ENCODE data around the gene TMEM259.
A peak's percentile ranks its signal among the peaks of the same experiment; 100 is the strongest.

The TMEM259 gene

DNA sequence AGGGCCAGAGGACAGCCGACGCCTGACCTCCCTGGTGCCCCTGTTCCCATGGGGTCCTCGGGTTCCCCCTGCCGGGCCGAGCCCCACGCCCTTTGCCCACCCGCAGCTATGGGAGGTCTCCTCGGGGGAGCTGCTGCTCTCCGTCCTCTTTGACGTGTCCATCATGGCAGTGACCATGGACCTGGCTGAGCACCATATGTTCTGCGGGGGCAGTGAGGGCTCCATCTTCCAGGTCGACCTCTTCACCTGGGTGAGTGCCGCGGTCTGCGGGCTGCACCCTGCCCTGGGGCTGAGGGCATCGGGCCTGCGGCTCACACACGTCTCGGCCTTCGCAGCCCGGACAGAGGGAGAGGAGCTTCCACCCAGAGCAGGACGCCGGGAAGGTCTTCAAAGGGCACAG is 30.2 kb downstream of the TMEM259 start:
- Mint-ChIP-seq H3K4me3 (no peak overlapping the region), H3K4me1 (peaks cover 24% of the 10 kb centered on the region), H3K9me3 (no peaks in the 10 kb centered on the region), H3K36me3 (ENCODE audit: low read depth) (peaks cover 17% of the 10 kb centered on the region), H3K27ac (no peak overlapping the region), H3K27me3 (ENCODE audit: low read depth, poor library complexity) (peaks cover 9% of the 10 kb centered on the region)
- DNase-seq, result no peak
- TF ChIP-seq, protein P1, sequence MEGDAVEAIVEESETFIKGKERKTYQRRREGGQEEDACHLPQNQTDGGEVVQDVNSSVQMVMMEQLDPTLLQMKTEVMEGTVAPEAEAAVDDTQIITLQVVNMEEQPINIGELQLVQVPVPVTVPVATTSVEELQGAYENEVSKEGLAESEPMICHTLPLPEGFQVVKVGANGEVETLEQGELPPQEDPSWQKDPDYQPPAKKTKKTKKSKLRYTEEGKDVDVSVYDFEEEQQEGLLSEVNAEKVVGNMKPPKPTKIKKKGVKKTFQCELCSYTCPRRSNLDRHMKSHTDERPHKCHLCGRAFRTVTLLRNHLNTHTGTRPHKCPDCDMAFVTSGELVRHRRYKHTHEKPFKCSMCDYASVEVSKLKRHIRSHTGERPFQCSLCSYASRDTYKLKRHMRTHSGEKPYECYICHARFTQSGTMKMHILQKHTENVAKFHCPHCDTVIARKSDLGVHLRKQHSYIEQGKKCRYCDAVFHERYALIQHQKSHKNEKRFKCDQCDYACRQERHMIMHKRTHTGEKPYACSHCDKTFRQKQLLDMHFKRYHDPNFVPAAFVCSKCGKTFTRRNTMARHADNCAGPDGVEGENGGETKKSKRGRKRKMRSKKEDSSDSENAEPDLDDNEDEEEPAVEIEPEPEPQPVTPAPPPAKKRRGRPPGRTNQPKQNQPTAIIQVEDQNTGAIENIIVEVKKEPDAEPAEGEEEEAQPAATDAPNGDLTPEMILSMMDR (IDR thresholded peaks at IDR 0.05), result no peak

- DNase-seq, result no peak
- no peaks in the 10 kb centered on the region for H3K9me3 Mint-ChIP-seq
- TF ChIP-seq, protein P1 (IDR thresholded peaks at IDR 0.05), result no peak
- peaks cover 17% of the 10 kb centered on the region for H3K36me3 Mint-ChIP-seq (ENCODE audit: low read depth)
- H3K4me3 Mint-ChIP-seq, result no peak overlapping the region
- peaks cover 30% of the 10 kb centered on the region for H3K4me1 Mint-ChIP-seq
- peaks cover 4% of the 10 kb centered on the region for H3K27me3 Mint-ChIP-seq (ENCODE audit: low read depth, poor library complexity)
- H3K27ac Mint-ChIP-seq, result no peak overlapping the region
Measured at GRCh38 chr19:990119-990571, 30.8 kb downstream of the TMEM259 start.

DNA sequence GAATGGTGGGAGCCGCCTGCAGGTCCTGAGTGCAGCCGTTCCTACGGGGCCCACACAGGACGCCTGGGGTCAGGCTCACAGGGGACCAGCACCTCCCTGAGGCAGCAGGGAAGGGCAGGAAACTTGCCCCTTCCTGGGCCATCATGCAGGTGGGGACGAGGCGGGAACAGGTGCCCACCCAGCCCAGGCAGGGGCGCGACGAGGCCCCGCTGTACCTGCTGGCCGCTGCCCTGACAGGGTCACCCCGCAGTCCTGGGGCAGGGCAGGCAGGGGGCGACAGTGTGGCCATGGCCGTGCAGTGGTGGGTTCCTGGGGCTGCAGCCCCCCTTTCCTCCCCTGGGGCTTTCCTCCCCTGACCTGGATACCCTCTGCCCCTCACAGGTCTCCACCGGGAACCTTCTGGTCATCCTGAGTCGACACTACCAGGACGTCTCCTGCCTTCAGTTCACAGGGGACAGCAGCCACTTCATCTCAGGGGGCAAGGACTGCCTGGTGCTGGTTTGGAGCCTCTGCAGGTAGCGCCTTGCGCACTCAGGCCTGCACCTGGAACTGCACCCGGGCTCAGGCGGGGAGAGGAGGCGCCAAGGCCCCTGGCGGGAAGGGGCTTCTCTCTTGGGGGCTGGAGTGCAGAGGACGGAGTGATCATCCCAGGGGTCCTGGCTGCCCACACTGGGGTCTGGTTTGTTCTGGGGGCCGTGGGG is 31.4 kb downstream of the TMEM259 start:
- no peak for DNase-seq
- no peaks in the 10 kb centered on the region for H3K9me3 Mint-ChIP-seq
- TF ChIP-seq, protein P1 (IDR thresholded peaks at IDR 0.05), result peak; percentile 23
- peaks cover 36% of the 10 kb centered on the region for H3K4me1 Mint-ChIP-seq
- peaks cover 4% of the 10 kb centered on the region for H3K27me3 Mint-ChIP-seq (ENCODE audit: low read depth, poor library complexity)
- H3K36me3 Mint-ChIP-seq (ENCODE audit: low read depth), result peaks cover 17% of the 10 kb centered on the region
- H3K27ac Mint-ChIP-seq, result no peak overlapping the region
- no peak overlapping the region for H3K4me3 Mint-ChIP-seq

GRCh38 chr19:988510-988909 is 32.4 kb downstream of the TMEM259 start:
- peaks cover 4% of the 10 kb centered on the region for H3K27me3 Mint-ChIP-seq (ENCODE audit: low read depth, poor library complexity)
- no peak overlapping the region for H3K4me3 Mint-ChIP-seq
- TF ChIP-seq, protein P1 (IDR thresholded peaks at IDR 0.05), result no peak
- no peaks in the 10 kb centered on the region for H3K9me3 Mint-ChIP-seq
- no peak for DNase-seq
- peaks cover 35% of the 10 kb centered on the region for H3K4me1 Mint-ChIP-seq
- H3K36me3 Mint-ChIP-seq (ENCODE audit: low read depth), result peaks cover 17% of the 10 kb centered on the region
- H3K27ac Mint-ChIP-seq, result no peak overlapping the region

DNA sequence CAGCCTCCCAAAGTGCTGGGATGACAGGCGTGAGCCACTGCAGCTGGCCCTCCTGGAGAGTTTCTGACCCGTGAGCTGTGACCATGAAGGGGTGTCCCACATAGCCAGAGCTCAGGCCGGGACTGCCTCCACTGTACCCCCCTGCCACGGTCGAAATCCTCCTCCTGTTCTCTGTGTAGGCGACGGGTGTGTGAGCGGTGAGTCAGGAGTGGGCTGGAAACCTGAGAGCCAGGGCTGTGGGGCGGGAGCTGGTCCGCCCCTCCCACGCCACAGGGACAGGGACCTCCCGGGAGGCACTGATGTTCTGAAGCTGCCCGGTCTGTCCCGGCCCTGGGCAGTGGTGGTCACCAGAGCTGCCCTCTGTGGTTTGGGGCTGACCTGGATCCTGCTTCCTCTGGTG is 32.8 kb downstream of the TMEM259 start:
- Mint-ChIP-seq H3K27ac (no peak overlapping the region), H3K36me3 (ENCODE audit: low read depth) (peaks cover 17% of the 10 kb centered on the region), H3K27me3 (ENCODE audit: low read depth, poor library complexity) (peaks cover 4% of the 10 kb centered on the region), H3K4me1 (peaks cover 31% of the 10 kb centered on the region), H3K4me3 (no peak overlapping the region), H3K9me3 (no peaks in the 10 kb centered on the region)
- DNase-seq, result no peak
- TF ChIP-seq, protein P1 (IDR thresholded peaks at IDR 0.05), result no peak

DNA sequence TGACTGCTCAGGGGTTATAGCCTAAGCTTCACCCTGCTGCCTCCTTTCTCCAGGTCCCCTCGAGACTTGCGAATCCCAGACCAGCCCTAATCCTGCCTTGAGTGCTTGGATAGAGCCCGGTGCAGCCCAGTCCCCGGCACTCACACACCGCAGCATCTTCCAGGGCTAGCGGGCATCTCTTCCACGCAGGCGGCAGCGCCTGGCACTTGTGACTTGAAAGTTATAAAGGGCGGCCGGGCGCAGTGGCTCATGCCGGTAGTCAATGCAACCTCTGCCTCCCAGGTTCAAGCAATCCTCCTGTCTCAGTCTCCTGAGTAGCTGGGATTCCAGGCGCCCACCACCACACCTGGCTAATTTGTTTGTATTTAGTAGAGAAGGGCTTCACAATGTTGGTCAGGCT is 34.8 kb downstream of the TMEM259 start:
- Mint-ChIP-seq H3K27ac (no peak overlapping the region), H3K9me3 (no peaks in the 10 kb centered on the region), H3K36me3 (ENCODE audit: low read depth) (peaks cover 13% of the 10 kb centered on the region), H3K4me3 (peak overlapping the region; percentile 45), H3K4me1 (peaks cover 26% of the 10 kb centered on the region), H3K27me3 (ENCODE audit: low read depth, poor library complexity) (peaks cover 2% of the 10 kb centered on the region)
- no peak for DNase-seq
- TF ChIP-seq, protein P1 (IDR thresholded peaks at IDR 0.05), result no peak

All from nephron progenitor cell (in vitro differentiated cells).